HG03521 (cell line): ENCODE results near the gene TEC.
"Not testable (repeated sequence)": the region's sequence is repeated elsewhere in the genome, so short reads cannot be mapped to it uniquely, and the experiment has no call there.

Source experiments
- ATAC-seq: cut with Tn5 transposase; IDR thresholded peaks from one replicate; pipeline ENCODE4 v1.9.1; 2021; ENCODE audit warnings: mild to moderate bottlenecking, moderate library complexity; ENCODE audit not compliant: unreplicated experiment

The TEC gene

GRCh38 chr4:48197643-48198237 lies 71.9 kb downstream of the TEC start:
- ATAC-seq, result no peak

- ATAC-seq, result peak; percentile 61
These were observed 72.7 kb downstream of the TEC start for GRCh38 chr4:48196758-48197504.

- no peak for ATAC-seq
These were observed 73.8 kb downstream of the TEC start for GRCh38 chr4:48195853-48196252.

- ATAC-seq, result no peak
These were observed 74.3 kb downstream of the TEC start for GRCh38 chr4:48195374-48195773.

- no peak for ATAC-seq
These were observed 74.7 kb downstream of the TEC start for GRCh38 chr4:48194971-48195370.

- no peak for ATAC-seq
These were observed 75.6 kb downstream of the TEC start for GRCh38 chr4:48193921-48194468.

GRCh38 chr4:48193096-48193836 lies 76.4 kb downstream of the TEC start:
- peak; percentile 30 for ATAC-seq

GRCh38 chr4:48191758-48192157 lies 77.9 kb downstream of the TEC start:
- no peak for ATAC-seq

- ATAC-seq, result no peak
These were observed 78.8 kb downstream of the TEC start for GRCh38 chr4:48190839-48191238.

- no peak for ATAC-seq
These were observed 79.9 kb downstream of the TEC start for GRCh38 chr4:48189731-48190130.

GRCh38 chr4:48188390-48188789 lies 81.2 kb downstream of the TEC start:
- ATAC-seq, result no peak

GRCh38 chr4:48187813-48188212 lies 81.8 kb downstream of the TEC start:
- ATAC-seq, result no peak

GRCh38 chr4:48187066-48187465 lies 82.6 kb downstream of the TEC start:
- not testable (repeated sequence) for ATAC-seq

GRCh38 chr4:48186394-48186793 lies 83.2 kb downstream of the TEC start:
- not testable (repeated sequence) for ATAC-seq

GRCh38 chr4:48184882-48185281 lies 84.8 kb downstream of the TEC start:
- no peak for ATAC-seq

GRCh38 chr4:48180234-48180633 lies 89.4 kb downstream of the TEC start:
- ATAC-seq, result no peak

GRCh38 chr4:48178931-48179330 lies 90.7 kb downstream of the TEC start:
- no peak for ATAC-seq

- ATAC-seq, result no peak
These were observed 93.8 kb downstream of the TEC start for GRCh38 chr4:48175806-48176205.

- ATAC-seq, result no peak
These were observed 94.3 kb downstream of the TEC start for GRCh38 chr4:48175328-48175727.

GRCh38 chr4:48173056-48173991 lies 96.3 kb downstream of the TEC start:
- no peak for ATAC-seq

GRCh38 chr4:48172651-48173050 lies 97.0 kb downstream of the TEC start:
- no peak for ATAC-seq
